ENCODE results near the gene NEK10.
"Not testable (repeated sequence)": the region's sequence is repeated elsewhere in the genome, so short reads cannot be mapped to it uniquely, and the experiment has no call there.

Gene NEK10

DNA sequence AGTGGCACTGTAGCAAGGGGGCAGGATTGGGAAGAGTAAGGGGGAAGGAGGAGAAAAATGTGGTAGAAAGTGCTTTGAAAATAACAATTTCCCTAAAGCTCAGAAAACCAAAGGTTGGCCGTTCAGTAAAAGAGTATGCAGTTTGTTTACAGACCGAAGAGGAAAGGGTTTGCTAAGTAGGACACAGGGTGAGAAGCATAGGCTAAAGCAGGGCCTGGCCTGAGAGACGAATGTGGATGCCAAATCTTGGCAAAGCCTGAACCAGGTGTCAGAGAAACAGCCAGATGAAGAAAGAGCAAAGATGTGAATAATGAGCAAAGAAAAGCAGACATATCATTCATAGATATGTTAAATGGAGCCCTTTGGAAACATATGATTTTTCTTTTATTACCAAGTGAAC lies 17.1 kb downstream of the NEK10 start:
- DNase-seq (ENCODE audit: low read depth in 2 of 2), result no peak

DNA sequence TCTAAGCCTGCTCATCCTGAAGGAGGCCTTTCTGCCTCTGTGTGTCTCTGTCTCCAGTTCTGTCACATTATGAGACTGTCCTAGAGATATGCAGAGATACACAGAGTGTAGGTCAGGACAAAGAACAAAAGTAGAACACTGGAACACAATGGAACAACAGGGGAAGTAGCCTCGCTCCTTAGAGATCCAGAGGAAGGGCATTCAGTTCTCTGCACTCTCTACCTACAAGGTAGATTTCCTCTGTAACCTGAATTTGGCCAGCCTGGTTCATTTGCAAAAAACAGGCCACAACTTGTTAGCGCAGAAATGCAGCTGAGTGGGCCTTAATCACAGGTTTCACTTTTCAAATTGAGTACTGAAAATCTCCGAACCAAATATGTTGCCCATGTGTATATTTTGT lies 19.4 kb downstream of the NEK10 start:
- DNase-seq (ENCODE audit: low read depth in 2 of 2), result no peak

DNA sequence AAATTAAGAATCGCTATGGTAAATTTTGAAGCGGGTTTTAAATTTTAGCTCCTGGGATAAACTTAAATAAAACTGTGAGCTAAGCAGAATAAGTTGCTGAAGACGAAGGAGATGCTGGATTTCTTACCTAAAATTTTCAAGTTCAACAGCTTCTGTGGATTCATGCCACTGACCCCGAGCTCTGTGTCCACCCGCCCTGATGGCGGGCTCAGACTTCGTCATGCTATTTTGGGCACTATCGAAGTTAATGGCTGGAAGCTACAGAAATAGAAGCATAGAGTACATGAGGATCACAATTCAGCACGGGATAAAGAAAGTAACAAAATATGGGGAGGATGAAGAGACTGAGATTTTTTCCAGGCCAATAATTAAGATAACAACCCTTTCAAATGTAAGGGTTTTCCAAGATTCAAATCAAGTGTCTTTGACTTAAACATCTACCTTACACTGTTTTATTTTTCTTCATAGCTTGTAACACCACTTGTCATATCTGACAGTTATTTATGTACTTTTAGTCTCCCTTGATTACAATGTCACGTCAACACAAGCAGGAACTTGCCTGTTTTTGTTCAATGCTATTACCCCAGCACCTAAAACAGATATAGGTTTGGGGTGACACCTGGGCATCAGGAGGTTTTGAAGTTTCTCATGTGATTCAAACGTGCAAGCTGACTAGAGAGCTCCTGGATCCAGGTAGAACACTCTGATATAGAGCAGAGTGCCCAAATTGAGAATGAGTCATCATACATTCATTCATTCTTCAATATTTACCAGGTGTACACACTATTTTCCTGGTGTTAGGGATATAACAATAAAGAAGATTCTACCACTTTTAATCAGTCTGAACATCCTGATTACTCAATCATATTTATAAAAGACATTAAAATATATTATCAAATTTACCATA lies 23.0 kb downstream of the NEK10 start:
- DNase-seq (ENCODE audit: low read depth in 2 of 2), result no peak

DNA sequence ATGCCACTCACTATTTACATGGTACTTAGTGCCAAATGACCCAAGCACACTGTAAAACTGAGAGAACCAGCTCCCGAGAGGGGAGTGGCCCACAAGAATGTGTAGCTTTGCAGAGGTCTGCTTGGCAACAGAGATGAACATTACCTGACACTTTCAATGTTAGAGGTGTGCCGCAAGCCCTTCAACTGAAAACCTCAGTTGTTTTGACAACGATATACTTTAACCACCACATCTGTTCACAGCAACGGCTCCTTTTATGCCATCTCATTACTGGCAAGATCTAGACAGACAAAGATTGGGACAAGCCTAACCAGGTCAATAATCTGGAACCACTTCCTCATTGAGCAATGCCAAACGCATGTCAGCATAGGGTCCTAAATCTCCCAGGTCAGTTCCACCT lies 23.7 kb downstream of the NEK10 start:
- DNase-seq (ENCODE audit: low read depth in 2 of 2), result no peak

DNA sequence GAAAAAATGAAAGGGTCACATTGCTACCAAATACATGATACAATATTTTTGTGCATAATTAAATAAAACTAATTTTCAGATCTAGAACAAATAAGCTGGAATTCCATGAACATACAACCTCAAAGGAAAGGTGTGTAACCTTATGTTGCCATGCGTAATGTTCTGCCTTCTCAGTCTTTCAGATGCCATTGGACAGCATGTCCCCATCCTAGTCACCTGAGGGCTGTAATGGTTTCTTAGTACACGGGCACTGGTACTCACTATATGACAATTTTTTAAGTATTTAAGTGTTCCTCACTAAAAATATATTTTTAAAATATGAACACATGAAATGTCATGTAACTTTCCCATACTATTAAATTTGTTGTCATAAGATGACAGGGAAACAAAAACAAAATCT lies 24.1 kb downstream of the NEK10 start:
- DNase-seq (ENCODE audit: low read depth in 2 of 2), result no peak

DNA sequence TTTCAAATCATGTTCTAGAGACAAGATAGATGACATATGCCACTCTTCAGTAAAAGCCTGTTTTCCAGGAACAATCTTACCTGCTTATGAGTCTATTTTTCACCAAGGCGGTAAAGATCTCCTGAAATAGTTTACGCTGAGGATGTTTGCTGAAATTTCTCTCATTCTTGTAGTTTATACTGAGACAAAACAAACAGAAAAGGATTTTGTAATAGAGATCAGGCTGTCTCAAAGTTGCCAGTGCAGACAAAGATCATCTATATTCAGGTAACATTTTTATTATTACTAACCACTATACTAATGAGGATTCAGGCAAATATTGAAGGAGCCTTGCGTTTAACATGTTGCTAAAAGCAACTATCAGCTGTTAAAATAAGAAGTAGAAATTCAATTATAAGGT lies 25.0 kb downstream of the NEK10 start:
- DNase-seq (ENCODE audit: low read depth in 2 of 2), result no peak

DNA sequence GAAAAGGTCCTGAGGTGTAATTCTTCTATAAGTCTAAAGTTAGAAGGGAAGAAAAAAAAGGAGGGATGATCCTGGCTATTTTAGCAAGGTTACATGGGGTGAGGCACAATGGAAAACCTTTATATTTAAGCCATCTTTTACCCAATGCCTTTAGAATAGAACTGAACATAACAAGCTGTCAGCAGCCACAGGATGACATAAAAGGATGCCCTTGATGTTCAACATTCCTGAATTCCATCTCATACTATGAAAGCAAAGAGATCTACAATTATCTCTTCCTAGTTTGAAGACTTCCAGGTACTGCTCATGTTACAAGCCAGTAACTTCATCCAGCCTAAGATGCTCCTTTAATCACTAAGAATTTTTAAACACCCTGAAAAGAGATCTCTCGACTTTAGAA lies 26.9 kb downstream of the NEK10 start:
- no peak for DNase-seq (ENCODE audit: low read depth in 2 of 2)

DNA sequence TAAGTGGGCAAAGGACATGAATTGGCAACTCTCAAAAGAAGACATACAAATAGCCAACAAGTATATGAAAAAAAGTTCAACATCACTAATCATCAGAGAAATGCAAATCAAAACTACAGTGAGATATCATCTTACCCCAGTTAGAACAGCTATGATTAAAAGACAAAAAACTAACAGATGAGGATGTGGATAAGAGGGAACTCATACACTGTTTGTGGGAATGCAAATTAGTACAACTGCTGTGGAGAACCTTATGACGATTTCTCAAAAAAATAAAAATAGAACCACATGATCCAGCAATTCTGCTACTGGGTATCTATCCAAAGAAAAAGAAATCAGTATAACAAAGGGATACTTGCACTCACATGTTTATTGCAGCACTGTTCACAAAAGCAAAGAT lies 28.6 kb downstream of the NEK10 start:
- DNase-seq (ENCODE audit: low read depth in 2 of 2), result no peak

DNA sequence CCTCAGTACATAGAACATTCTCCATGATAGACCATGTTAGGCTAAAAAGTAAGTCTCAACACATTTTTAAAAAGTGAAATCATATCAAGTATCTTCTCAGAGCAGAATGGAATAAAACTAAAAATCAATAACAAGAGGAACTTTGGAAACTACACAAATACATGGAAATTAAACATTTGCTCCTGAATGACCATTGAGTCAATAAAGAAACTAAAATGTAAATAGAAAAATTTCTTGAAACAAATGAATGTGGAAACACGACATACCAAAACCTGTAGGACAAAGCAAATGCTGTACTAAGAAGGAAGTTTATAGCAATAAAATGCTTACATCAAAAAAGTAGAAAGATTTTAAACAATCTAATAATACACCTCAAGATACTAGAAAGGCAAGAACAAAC lies 33.6 kb downstream of the NEK10 start:
- DNase-seq (ENCODE audit: low read depth in 2 of 2), result no peak

DNA sequence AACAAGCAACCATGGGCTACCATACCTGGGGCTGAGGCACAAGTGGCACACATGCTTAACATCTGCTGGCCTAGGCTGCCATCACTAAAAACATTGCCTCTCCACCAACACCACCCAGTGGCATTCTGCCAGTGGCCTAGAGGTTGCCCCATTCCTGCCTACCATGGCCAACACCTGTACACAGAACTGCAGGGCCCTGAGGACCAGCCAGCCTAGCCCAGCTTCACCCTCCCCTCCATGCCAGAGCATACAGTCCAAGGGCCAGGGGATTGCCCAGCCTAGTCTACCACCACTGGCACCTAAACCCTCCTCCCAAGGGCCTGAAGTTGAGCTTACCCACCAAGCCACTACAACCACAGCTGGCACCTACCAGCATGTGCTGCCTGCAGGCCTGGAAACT lies 35.3 kb downstream of the NEK10 start:
- no peak for DNase-seq (ENCODE audit: low read depth in 2 of 2)

DNA sequence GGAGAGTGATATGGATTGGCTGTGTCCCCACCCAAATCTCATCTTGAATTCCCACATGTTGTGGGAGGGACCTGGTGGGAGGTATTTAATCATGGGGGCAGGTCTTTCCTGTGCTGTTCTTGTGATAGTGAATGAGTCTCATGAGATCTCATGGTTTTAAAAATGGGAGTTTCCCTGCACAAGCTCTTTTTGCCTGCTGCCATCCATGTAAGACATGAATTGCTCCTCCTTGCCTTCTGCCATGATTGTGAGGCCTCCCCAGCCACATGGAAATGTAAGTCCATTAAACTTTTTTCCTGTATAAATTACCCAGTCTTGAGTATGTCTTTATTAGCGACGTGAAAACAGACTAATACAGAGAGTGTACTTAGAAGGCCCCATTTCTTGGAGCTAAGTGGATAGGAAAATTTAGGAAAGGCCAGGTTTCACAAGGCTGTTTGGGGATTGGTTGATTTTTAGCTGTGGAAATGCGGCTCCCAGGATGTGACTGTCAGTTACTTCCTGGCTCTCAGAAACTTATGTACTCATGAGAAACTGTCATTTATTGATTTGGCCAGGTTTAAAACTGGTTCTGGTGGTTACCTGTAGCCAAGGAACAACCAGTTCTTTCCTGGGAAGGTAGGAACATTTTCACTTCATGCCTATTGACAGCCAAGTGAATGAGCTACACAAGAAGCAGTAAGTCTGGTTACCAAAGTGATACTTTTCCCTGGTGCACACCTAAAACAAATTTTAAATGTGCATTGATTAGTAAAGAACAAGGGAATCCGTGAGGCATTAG lies 40.0 kb downstream of the NEK10 start:
- DNase-seq (ENCODE audit: low read depth in 2 of 2), result not testable (repeated sequence)

DNA sequence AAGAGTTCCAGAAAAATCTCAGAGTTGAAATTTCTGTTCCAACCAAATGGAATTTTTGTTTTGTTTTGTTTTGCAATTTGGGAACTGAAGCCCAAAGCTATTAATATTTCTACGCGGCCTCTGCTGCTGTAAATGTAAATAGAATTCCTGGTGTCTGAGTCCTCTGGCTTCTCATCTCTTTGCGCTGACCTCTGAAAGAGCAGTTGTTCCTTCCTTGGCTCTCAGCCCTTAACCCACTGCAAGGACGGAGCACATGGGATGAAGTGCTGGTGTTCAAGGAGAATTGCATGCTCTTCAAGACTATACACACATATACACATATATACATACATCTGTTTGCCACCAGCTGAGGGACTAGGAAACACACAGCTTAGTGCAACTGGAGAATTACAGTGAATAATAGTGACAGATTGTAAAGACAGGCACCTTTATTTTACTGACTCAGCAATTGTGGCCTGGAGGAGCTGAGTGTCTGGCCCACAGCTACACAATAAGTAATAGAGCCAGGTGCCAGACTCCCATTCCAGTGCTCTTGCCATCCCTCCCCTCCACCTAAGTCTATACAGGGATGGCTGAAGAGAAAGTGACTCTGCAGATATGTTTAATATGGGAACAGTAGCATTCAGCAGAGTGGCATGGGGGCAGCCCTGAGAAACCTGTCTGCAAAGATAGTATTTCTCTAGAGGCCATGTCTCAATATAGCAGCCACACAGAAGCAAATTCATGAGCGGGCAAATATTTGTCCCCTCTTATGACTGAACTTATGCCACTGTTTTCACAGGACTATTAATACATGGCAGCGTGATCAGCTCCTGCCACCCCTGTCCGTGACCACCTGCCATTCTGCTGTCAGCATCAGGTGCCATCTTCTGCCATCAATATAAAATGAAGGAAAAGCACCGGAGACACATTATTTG lies 42.3 kb downstream of the NEK10 start:
- DNase-seq (ENCODE audit: low read depth in 2 of 2), result peak; percentile 66 to 70

DNA sequence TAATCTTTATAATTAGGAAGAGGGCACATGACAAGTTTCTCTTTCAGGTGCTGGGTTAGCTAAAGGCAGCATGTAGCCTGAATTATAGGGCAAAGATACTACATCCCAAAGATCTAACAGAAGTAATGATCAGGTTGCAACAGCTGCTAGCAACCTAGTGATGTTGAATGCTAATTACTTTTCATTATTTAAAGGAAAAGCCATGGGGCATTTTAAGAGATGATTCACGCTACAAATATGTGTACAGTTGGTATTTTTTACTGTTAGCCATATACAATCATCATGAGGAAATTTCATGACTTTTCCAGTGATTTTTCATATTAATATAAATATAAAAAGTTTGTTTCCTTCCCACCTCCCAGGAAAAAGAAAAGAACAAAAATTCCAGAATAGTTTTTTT lies 43.0 kb downstream of the NEK10 start:
- DNase-seq (ENCODE audit: low read depth in 2 of 2), result peak in 1 of 2 experiments; percentile 10

DNA sequence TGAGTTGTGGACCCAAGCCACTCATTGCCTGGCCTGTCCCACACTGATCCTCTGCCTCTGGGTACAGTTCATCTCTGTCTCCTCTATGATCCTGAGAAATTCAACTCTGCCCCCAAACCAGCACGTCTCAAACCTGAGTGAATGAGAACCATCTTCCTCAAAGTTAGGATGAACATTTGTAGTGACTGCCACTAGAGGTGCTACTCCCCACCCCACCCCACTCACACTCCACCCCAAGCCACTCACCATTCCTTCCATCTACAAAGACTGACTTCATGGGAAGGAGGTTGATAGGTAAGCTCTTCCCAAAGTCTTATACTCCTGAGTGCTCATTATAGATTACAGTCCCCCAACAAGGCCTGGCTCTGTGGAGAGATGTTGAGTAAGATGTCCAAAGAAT lies 43.8 kb downstream of the NEK10 start:
- no peak for DNase-seq (ENCODE audit: low read depth in 2 of 2)

DNA sequence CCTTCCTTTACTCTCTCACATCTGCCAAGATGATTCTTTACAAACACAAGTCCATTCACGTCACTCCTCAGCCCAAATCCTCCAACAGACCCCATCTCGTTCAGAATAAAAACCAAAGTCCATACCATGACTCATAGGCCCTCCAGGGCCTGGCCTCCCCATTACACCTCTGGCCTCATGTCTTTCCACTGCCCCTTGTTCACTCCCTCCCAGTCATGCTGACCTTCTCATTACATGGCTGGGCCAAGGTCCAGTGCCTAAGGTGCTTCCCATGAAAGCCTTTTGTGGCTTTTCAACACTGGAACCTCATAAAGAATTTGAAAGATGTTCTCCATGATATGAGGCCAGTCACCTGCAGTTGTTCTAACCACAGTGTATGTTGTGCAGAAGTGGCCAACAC lies 44.5 kb downstream of the NEK10 start:
- no peak for DNase-seq (ENCODE audit: low read depth in 2 of 2)

DNA sequence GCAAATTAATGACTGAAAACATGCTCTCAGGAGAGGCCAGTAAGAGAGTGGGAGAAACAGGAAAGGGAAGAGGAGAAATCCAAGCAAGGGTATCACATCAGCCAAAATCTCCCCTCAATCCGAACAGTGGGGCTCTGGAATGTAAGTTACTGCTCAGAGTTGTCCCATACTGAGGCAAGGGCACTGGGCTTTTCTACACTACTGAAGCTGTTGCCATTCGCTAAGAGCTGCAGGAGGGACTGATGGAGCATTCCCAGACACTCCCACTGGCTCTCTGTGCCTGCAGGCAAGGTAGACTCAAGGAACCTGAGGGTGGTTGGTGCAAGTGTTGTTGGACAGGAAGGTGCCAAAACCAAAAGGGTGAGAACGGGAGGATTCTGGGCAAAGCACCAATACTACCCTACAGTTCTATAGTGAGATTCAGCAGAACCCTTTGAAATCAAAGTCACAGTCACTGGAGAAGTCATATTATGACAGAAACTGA lies 46.1 kb downstream of the NEK10 start:
- no peak for DNase-seq (ENCODE audit: low read depth in 2 of 2)

DNA sequence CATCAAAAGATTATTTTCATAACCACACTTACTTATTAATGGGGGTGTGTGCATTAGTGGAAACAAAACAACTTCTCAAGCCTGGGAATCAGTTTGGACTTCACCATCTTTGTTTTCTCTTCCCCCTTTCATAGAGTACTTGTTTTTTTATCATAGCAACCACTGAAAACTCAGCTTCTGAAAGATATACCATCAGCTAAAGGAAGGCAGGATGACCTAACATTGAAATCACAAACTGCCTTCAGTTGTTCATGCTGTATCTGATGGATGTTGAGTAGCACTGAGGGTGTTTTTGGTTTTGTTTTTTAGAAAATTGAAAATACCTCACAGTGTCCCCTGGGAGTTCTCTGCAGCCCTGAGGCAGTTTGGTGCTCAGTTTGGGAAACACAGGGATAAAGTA lies 46.5 kb downstream of the NEK10 start:
- no peak for DNase-seq (ENCODE audit: low read depth in 2 of 2)

DNA sequence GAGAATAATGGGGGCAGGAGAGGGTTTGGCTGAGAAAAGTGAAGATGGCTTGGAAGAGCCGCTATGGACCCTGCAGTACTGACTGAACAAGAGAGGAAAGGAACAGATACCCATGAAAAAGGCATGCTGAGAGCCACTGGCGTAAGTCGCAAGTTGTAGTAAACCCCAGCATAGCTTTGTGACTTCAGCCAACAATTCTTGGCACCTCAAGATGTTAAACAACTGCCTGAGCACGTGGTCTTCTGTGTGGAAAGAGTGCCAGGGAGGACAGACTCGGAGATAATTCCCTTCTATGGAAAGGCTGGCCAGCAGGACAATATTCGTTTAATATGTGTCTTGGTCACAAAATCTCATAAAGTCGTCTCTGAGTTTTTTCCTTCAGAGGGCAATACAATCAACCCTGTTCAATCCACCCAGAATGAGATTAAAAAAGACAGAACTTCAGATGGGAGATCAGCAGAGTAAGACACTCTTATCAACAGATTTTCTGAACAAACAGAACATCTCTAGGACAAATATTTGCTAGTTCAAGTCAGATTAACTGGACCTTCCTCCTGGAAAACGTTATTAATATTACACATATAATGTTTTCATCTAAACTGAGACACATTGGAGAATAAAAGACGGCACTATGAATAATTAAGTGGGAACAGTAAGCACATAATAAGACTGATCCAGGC lies 49.2 kb downstream of the NEK10 start:
- DNase-seq (ENCODE audit: low read depth in 2 of 2), result no peak

DNA sequence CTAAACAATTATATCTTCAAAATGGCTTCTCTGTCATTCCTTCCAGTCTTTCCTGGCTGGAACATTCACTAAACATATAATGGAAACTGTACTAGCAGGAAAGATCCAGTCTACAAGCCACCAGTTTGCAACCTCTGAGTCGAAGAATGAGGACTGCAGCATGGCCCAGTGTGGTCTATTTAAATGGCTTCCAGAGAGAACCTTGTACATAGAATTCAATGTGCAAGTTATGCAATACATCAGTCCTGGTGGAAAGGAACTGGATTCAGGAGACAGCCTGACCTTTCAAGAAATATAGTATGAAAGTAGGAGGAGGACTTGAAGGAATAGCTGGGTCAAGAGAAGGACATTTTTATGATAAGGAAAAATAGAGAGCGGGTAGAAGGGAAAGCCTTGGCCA lies 49.9 kb downstream of the NEK10 start:
- DNase-seq (ENCODE audit: low read depth in 2 of 2), result no peak

DNA sequence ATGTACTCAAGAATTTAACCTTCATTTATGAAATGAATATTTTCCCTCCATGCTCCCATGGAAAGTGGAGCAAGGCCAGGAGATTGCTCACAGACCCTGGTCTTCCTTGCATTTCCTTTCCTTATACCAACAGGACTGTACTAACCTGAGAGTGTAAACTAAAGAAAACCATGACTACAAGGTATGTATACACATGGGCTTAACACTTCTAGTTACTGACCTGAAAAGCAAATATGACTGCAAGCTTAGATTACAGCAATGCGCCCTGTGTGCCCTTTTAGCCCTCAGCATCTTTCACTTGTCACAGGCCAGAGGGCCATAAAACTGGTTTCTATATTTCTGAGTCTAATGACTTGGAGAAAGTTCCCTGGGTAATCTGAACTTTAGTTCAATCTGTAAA lies 52.1 kb downstream of the NEK10 start:
- no peak for DNase-seq (ENCODE audit: low read depth in 2 of 2)

DNA sequence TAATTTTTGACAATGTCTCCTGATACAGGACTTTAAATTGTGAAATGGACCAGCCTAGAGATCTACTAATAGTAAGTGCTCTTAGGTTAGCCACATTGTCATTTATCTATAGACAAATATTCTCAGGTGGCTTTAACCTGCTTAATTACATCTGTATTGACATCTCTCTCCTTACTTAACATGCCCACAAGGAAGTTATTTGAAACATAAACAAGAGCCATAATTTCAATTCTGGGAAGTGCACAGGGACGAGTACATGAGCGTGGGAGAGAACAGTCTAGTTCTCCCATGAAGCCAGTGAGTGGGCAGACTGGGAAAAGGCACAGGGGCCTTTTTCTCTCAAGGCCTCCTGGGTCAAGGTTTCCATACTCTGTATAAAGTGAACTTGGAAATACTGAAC lies 54.2 kb downstream of the NEK10 start:
- no peak for DNase-seq (ENCODE audit: low read depth in 2 of 2)
